Hypothalamus (tissue), 51 donors: ENCODE measurements around the gene SERPINB2.
"Not testable (repeated sequence)": the region's sequence is repeated elsewhere in the genome, so short reads cannot be mapped to it uniquely, and the experiment has no call there.

Experiments used
- DNase-seq, 51 donors: peaks; one replicate each; lab custom pipeline; 2025; lab: John Stamatoyannopoulos, UW

The SERPINB2 gene

DNA sequence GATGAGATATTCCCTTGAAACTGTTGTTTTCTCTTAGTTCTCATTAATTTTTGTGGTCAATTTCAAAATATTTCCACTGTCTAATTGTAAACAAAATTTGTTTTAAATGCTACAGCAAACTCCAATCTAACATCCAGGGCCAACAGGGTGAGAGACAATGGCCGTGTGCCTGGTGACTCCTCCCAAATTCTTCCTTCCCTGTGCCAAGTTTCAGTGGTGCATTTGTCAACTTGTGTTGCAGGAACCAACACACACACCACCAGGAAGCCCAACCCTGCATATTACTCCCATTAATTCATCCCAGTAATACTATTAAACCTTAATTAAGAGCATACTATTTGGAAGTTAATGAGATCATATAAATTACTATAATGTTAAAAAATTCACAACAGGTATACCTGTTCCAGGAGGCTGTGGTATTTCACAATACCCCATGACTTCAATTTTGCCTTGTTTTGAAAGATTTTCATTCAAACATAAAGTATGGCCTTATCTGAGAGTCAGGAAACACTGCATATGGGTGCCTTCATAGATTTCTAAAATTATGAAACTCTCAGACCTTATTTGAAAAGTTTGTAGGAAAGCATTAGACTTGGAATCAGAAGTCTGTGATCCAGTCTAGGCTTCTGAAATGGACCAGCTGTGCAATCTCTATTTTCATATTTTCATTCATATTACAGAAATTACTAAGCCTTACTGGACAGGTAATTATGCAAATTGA is 1.1 kb downstream of the SERPINB2 start:
- DNase-seq, result no peak

GRCh38 chr18:63889626-63890025 is 2.1 kb downstream of the SERPINB2 start:
- no peak for DNase-seq

- no peak for DNase-seq
Measured at GRCh38 chr18:63890237-63890949, 2.9 kb downstream of the SERPINB2 start.

DNA sequence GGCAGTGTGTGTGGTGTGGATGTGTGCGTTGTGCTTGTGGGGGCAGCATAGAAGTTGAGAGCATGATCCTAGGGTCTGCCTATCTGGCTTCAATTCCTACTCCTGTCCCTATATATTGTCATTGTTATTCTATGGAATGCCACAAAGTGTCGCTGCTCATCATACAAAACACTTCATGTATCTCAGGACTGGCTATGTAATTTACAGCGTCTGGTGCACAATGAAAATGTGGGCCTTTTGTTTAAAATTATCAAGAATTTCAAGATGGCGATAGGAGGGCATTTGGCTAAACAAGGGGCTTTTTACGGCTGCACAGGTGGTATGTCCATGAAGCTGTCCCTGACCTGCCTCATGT is 3.4 kb downstream of the SERPINB2 start:
- DNase-seq, result no peak

DNA sequence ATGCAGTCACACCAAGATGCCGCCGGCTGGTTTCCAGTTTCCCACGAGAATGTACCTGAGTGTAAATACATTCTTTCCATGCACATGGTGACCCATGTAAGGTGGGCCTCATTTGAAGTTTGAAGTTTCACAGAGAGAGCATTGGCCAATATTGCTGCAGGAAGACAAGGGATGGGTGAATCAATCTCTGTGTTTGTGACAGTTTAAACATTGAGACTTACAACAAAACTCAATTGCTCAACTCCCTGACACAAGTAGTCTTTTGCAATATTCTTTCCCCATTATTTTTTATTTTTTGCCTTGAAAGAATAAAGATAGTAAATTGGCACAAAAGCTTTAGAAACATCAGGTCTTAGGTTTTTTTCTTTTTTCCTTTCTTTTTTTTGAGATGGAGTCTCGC is 5.1 kb downstream of the SERPINB2 start:
- no peak for DNase-seq

DNA sequence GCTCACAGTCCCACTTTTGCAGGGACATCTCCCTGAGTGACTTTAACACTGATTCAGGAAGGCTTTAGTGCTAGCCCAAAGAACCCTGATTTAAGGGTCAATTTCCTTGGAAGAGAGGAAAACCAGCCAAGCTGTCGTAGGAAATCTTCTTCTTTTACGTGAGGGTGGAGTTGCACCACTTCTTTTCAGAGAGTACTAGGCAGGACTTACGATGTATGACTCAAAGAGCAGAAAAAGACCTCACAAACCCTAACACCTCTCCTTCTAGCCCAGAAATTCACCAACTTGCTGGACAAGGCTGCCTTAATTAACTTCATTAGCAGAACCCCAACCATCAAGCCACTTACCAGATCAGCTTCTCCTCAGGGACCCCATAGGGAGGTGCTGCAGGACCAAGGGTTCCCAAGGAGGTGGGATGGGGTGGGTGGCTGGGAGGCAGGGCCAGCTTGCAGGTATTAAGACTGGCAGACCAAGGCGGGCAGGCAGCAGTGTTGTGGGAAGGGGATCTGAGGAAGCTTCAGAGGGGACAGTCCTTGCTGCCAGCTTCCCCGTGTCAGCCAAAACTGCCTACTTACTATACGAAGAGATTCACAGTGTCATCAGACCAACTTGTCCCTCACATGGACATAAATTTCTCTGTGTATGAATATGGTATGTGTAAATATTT is 6.7 kb downstream of the SERPINB2 start:
- no peak for DNase-seq

DNA sequence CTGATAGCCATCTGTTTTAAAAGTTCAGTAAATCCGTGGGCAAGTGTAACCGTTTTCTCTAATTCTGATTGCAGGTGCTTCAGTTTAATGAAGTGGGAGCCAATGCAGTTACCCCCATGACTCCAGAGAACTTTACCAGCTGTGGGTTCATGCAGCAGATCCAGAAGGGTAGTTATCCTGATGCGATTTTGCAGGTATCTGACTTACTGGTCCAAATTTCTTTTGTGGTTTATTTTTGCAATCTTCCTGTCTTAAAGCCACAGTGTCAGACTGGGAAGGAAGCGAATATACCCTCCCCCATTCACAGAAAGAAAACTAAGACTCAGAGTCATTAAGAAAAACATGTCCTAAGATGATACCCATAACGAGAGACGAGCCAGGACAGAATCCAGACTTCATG is 7.7 kb downstream of the SERPINB2 start:
- no peak for DNase-seq

DNA sequence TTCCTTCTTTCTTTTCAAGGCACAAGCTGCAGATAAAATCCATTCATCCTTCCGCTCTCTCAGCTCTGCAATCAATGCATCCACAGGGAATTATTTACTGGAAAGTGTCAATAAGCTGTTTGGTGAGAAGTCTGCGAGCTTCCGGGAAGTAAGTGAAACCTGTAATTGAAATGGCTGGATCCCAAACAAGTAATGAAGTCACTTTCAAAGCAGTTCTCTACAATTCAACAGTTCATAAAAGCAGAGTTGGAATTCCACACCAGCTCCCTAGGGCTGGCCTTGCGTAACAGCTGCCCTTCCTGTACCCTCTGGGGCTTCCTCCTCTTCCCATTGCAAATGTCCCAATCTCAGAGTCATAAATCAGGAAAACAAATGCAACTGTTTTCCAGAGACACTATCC is 9.6 kb downstream of the SERPINB2 start:
- no peak for DNase-seq

- no peak for DNase-seq
Measured at GRCh38 chr18:63899206-63899605, 11.7 kb downstream of the SERPINB2 start.

- no peak for DNase-seq
Measured at GRCh38 chr18:63903851-63904570, 16.5 kb downstream of the SERPINB2 start.

- DNase-seq, result no peak
Measured at GRCh38 chr18:63904694-63905093, 17.2 kb downstream of the SERPINB2 start.

- no peak for DNase-seq
Measured at GRCh38 chr18:63905361-63905760, 17.9 kb downstream of the SERPINB2 start.

DNA sequence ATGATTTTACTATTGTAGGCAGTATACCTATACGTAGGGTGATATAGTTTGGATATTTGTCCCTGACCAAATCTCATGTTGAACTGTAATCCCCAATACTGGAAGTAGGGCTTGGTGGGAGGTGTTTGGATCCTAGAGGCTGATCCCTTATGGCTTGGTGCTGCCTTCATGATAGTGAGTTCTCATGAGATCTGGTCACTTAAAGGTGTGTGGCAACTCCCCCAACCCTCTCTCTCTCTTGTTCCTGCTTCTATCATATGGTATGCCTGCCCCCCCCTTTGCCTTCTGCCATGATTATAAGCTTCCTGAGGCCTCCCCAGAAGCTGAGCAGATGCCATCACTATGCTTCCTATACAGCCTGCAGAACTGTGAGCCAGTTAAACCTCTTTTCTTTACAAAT is 18.6 kb downstream of the SERPINB2 start:
- no peak for DNase-seq

DNA sequence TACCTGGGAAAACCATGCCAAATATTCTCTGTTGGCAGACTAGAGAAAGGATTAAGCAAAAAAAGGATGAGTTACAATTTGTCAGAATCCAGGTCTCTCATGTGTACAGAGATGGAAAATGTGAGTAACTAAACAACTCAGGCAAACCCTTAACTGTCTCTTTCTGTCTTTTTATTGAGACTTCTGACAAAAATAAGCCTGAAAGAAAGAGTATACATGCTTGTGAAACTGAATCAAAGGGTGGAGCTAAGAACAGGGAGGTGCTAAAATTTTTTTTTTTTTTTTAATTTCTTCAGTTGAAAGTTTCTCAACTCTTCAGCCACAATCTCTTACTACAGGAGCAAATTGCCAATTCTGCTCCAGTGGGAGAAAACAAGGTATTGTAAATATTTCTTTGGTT is 20.2 kb downstream of the SERPINB2 start, which contains the start of gene SERPINB10:
Gene SERPINB10, plus strand, starts transcription at position 295 of the 400 bp plus-strand sequence. CDS start 7,553 bp downstream, outside the sequence.
- DNase-seq, result no peak

DNA sequence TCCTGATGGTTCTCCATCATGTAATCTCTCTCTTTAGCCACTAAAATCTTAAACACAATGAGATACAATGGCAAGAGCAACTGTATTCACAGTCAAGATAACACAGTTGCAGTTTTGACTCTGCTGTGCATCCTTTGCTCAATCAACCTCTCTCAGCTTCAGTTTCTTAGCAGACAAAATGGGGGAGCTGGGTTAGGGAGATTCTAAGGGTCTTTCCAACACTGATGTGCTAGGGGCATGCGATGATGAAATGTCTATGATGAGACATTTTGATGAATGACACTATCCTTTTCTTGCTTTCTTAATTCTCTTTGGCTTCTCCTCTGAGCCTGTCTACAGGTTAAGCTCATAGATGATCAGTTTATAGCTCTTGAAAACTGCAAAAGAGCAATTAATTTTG is 21.4 kb downstream of the SERPINB2 start:
- no peak for DNase-seq

DNA sequence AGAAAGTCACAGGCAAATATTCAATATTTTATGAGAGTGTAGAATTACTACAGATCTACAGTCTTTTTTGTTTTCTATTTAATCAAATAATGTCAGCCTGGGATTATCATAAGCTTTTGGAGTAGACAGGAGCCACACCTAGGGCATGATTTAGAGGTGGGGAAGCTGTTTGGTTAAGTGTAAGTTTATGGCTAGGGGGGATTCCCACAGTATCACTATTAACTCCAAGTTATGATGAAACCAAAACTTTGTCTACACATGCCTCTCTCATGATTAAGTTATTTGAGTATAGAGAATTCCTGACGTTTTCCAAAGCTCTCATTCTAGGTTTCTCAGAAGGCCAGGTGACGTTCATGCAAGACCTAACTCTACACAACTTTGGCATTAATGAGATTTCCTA is 22.4 kb downstream of the SERPINB2 start:
- DNase-seq, result no peak

GRCh38 chr18:63917817-63918216 is 30.3 kb downstream of the SERPINB2 start:
- no peak for DNase-seq

DNA sequence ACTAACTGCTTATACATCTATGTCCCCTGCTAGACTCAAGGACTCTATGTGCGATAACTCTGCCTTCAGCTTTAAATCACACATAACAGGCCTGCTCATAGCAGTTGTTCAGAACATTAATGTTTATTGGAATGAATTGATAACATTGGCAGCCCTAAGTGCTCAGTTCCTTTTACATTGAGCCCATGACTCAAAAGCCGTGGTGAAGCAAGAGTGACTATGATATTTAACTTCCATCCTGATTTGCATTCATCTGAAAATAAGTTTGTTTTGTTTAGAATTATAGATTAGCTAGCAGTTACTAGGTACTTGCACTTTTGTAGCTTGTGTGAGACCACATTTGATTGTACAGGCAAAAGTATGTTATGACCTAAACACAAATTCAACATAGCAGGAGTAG is 34.5 kb downstream of the SERPINB2 start:
- DNase-seq, result no peak

GRCh38 chr18:63924551-63924950 is 37.0 kb downstream of the SERPINB2 start:
- DNase-seq, result no peak

- DNase-seq, result no peak
Measured at GRCh38 chr18:63928331-63928730, 40.8 kb downstream of the SERPINB2 start.

GRCh38 chr18:63929369-63929768 is 41.9 kb downstream of the SERPINB2 start:
- DNase-seq, result not testable (repeated sequence)
